CD14-positive monocyte (primary cell): Measurements from ENCODE around the gene FARP1. TPM values are rescaled to one million over a fixed set of nuclear protein-coding genes. Genes with fewer than 3 reads are reported as not detected.

ENCODE experiments used
- DNase-seq, 3 donors: peaks; one replicate each; pipeline ENCODE4 v3.0.0-alpha.2; 2011 to 2022
- H2AFZ ChIP-seq: 2 replicates; pipeline ENCODE4 v1.6.0; 2012; ENCODE audit warnings: mild to moderate bottlenecking, low read depth, low read length, inconsistent platforms; ENCODE audit not compliant: insufficient read depth, poor library complexity, severe bottlenecking
- H3K27ac ChIP-seq, 2 donors: 1 replicate in 1 of 2; 2 replicates in 1 of 2; pipeline ENCODE4 v1.5.1; 2012 to 2013; ENCODE audit warnings: low read length in 2 of 2, control low read depth in 1 of 2, inconsistent platforms in 1 of 2, low read depth in 1 of 2, mild to moderate bottlenecking in 1 of 2
- H3K27me3 ChIP-seq, 2 donors: one replicate each; pipeline versions ENCODE4 v1.6.0 to v1.6.1; 2011 to 2013; ENCODE audit warnings: low read length in 2 of 2; ENCODE audit not compliant: control insufficient read depth in 2 of 2, insufficient read depth in 2 of 2
- H3K36me3 ChIP-seq, 2 donors: replicated peaks in 1 of 2; 1 replicate in 1 of 2; 2 replicates in 1 of 2; pipeline versions ENCODE4 v1.5.1 to v1.6.1; 2012 to 2013; ENCODE audit warnings: low read length in 2 of 2, control low read depth in 1 of 2, inconsistent platforms in 1 of 2, mild to moderate bottlenecking in 1 of 2; ENCODE audit not compliant: insufficient read depth in 2 of 2, control insufficient read depth in 1 of 2
- H3K4me1 ChIP-seq, 2 donors: 1 replicate in 1 of 2; 2 replicates in 1 of 2; pipeline versions ENCODE4 v1.5.1 to v1.6.1; 2012 to 2013; ENCODE audit warnings: low read length in 2 of 2, control low read depth in 1 of 2, inconsistent platforms in 1 of 2, mild to moderate bottlenecking in 1 of 2, moderate library complexity in 1 of 2; ENCODE audit not compliant: insufficient read depth in 2 of 2, control insufficient read depth in 1 of 2
- H3K4me2 ChIP-seq: replicated peaks from 2 replicates; pipeline ENCODE3; 2012; ENCODE audit warnings: low read length, moderate library complexity, mild to moderate bottlenecking; ENCODE audit not compliant: poor library complexity, severe bottlenecking; ENCODE audit errors: extremely low read depth
- H3K4me3 ChIP-seq, 3 experiments: fragments of 200-600 bp in 1 of 3; sonication (generic) in 1 of 3; replicated peaks in 1 of 3; 1 replicate in 2 of 3; 2 replicates in 1 of 3; pipeline ENCODE4 v1.5.1; 2011 to 2013; ENCODE audit warnings: low read length in 3 of 3, mild to moderate bottlenecking in 3 of 3, control low read depth in 2 of 3, low read depth in 2 of 3, inconsistent platforms in 1 of 3, moderate library complexity in 1 of 3
- H3K79me2 ChIP-seq: 2 replicates; pipeline ENCODE4 v1.6.0; 2012; ENCODE audit warnings: mild to moderate bottlenecking, control low read depth, inconsistent platforms, low read length, moderate library complexity; ENCODE audit not compliant: insufficient read depth
- H3K9ac ChIP-seq: 2 replicates; pipeline ENCODE4 v1.6.0; 2017; ENCODE audit warnings: low read length, mild to moderate bottlenecking; ENCODE audit not compliant: insufficient read depth, poor library complexity, severe bottlenecking
- H3K9me3 ChIP-seq, 2 donors: replicated peaks in 1 of 2; 1 replicate in 1 of 2; 2 replicates in 1 of 2; pipeline versions ENCODE4 v1.5.1 to v1.6.1; 2012 to 2013; ENCODE audit warnings: low read length in 2 of 2, control low read depth in 1 of 2; ENCODE audit not compliant: control insufficient read depth in 1 of 2, insufficient read depth in 1 of 2
- H4K20me1 ChIP-seq: 2 replicates; pipeline ENCODE4 v1.6.0; 2012; ENCODE audit warnings: mild to moderate bottlenecking, low read length, control low read depth, moderate library complexity; ENCODE audit not compliant: insufficient read depth
- H3K27ac Mint-ChIP-seq, 7 donors: one replicate each; pipeline ENCODE4 v1.8.0; 2020; ENCODE audit warnings: mild to moderate bottlenecking in 7 of 7, mixed read lengths in 7 of 7, moderate library complexity in 6 of 7, inconsistent platforms in 2 of 7
- H3K27me3 Mint-ChIP-seq, 3 donors: one replicate each; pipeline ENCODE4 v1.8.0; 2021 to 2022; ENCODE audit warnings: low read depth in 3 of 3, mild to moderate bottlenecking in 3 of 3, mixed read lengths in 3 of 3, moderate library complexity in 3 of 3, inconsistent platforms in 1 of 3
- H3K36me3 Mint-ChIP-seq, 2 donors: one replicate each; pipeline ENCODE4 v1.8.0; 2020; ENCODE audit warnings: mixed read lengths in 2 of 2, inconsistent platforms in 1 of 2, mild to moderate bottlenecking in 1 of 2
- H3K4me1 Mint-ChIP-seq: one replicate; pipeline ENCODE4 v1.8.0; 2020; ENCODE audit warnings: mild to moderate bottlenecking, mixed read lengths
- H3K4me3 Mint-ChIP-seq, 2 donors: one replicate each; pipeline ENCODE4 v1.8.0; 2020; ENCODE audit warnings: mild to moderate bottlenecking in 2 of 2, mixed read lengths in 2 of 2, moderate library complexity in 1 of 2
- H3K9me3 Mint-ChIP-seq, 7 donors: one replicate each; pipeline ENCODE4 v1.8.0; 2020 to 2022; ENCODE audit warnings: mixed read lengths in 7 of 7, mild to moderate bottlenecking in 6 of 7, moderate library complexity in 6 of 7, inconsistent platforms in 2 of 7
- WGBS: methylation state at CpG from one replicate; pipeline ENCODE4 v1.1.5; 2013; ENCODE audit warnings: missing lambda C conversion rate; ENCODE audit not compliant: insufficient coverage; 5-methylcytosine and 5-hydroxymethylcytosine counted together
- intact Hi-C, 2 donors: fragments of 100-400 bp; cut with micrococcal nuclease; formaldehyde crosslinking; loops; one replicate each; pipeline versions ENCODE4 v1.15.0 to v1.15.1; 2023
- polyA plus RNA-seq, 3 donors: library from polyadenylated mRNA; depleted of rRNA in 1 of 3; unstranded in 2 of 3; stranded (reverse) in 1 of 3; fragments of 300-500 nt in 2 of 3; fragments of >200 nt in 1 of 3; fragmentation: Illumina TruSeq in 2 of 3; gene quantifications; 1 replicate in 2 of 3; 2 replicates in 1 of 3; pipeline ENCODE4 v1.2.3, GENCODE V29; 2012 to 2021
- TF ChIP-seq, protein P1 (sequence below): fragments of 200-600 bp; IDR thresholded peaks from one replicate; pipeline ENCODE4 v1.8.0; 2022; ENCODE audit warnings: antibody characterized with exemption, mild to moderate bottlenecking

The FARP1 gene
- polyA plus RNA-seq, 3 donors = 0.01 to 0.16 (median 0.12) TPM

DNA sequence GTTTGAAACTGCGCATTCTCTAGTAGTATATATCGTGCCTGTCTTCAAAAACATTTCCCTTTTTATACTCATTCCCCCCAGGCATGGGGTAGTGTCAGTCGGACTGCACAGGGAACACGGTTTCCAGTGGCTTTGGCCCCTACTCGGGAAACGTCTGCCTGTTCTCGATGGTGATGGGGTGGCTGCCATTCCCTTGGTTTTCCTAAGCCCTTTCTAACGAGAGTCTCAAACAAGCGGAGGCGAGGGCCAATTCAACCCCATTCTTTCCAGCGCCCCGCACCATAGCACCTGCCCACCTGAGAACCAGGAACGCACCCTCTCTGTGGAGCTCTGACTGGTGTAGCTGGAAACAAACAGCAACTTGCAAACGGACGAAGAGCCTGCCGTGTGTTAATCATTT, 306.4 kb downstream of the FARP1 start:
- no peaks in the 10 kb centered on the region for H3K79me2 ChIP-seq
- no peak overlapping the region for H3K4me2 ChIP-seq
- no peak overlapping the region for H3K9ac ChIP-seq
- intact Hi-C loops = loop anchor here (5.0 to 10.0 kb wide), 3 partner anchors 203 to 396 kb away; no protein-coding TSS in a partner anchor
- H3K27ac Mint-ChIP-seq = peak overlapping the region in 1 of 7 donors; percentile 18
- 96% methylated on average over 12 of the region's 16 CpGs for WGBS
- H2AFZ ChIP-seq = no peak overlapping the region
- H3K27me3 Mint-ChIP-seq = peaks cover 0 to 3% (median 0%) of the 10 kb centered on the region in 3 donors
- H3K9me3 ChIP-seq = no peaks in the 10 kb centered on the region
- H3K9me3 Mint-ChIP-seq = no peaks in the 10 kb centered on the region
- peaks cover 6% of the 10 kb centered on the region for H3K4me1 Mint-ChIP-seq
- peaks cover 25 to 66% of the 10 kb centered on the region in 2 donors for H3K36me3 ChIP-seq
- H3K27me3 ChIP-seq = no peaks in the 10 kb centered on the region
- H3K36me3 Mint-ChIP-seq = peaks cover 57 to 61% of the 10 kb centered on the region in 2 donors
- TF ChIP-seq, protein P1, sequence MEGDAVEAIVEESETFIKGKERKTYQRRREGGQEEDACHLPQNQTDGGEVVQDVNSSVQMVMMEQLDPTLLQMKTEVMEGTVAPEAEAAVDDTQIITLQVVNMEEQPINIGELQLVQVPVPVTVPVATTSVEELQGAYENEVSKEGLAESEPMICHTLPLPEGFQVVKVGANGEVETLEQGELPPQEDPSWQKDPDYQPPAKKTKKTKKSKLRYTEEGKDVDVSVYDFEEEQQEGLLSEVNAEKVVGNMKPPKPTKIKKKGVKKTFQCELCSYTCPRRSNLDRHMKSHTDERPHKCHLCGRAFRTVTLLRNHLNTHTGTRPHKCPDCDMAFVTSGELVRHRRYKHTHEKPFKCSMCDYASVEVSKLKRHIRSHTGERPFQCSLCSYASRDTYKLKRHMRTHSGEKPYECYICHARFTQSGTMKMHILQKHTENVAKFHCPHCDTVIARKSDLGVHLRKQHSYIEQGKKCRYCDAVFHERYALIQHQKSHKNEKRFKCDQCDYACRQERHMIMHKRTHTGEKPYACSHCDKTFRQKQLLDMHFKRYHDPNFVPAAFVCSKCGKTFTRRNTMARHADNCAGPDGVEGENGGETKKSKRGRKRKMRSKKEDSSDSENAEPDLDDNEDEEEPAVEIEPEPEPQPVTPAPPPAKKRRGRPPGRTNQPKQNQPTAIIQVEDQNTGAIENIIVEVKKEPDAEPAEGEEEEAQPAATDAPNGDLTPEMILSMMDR = no peak
- peaks cover 4 to 5% of the 10 kb centered on the region in 2 donors for H3K4me1 ChIP-seq
- H3K4me3 ChIP-seq = no peak overlapping the region
- H3K4me3 Mint-ChIP-seq = no peak overlapping the region
- H3K27ac ChIP-seq = no peak overlapping the region
- peaks cover 47% of the 10 kb centered on the region for H4K20me1 ChIP-seq
- DNase-seq = no peak

- Histone ChIP-seq H2AFZ (no peak overlapping the region), H3K4me1 (peaks cover 4 to 5% of the 10 kb centered on the region in 2 donors), H3K36me3 (peaks cover 33 to 74% of the 10 kb centered on the region in 2 donors), H3K9ac (no peak overlapping the region), H3K27me3 (no peaks in the 10 kb centered on the region), H3K4me2 (no peak overlapping the region), H3K9me3 (no peaks in the 10 kb centered on the region), H3K4me3 (no peak overlapping the region), H3K27ac (no peak overlapping the region), H3K79me2 (no peaks in the 10 kb centered on the region), H4K20me1 (peaks cover 52% of the 10 kb centered on the region)
- Mint-ChIP-seq H3K4me3 (no peak overlapping the region), H3K27ac (peak overlapping the region in 1 of 7 donors; percentile 17), H3K9me3 (no peaks in the 10 kb centered on the region), H3K36me3 (peaks cover 64 to 69% of the 10 kb centered on the region in 2 donors), H3K27me3 (peaks cover 0 to 3% (median 0%) of the 10 kb centered on the region in 3 donors), H3K4me1 (peaks cover 6% of the 10 kb centered on the region)
- no peak for DNase-seq
- 100% methylated on average over 1 of the region's 1 CpG for WGBS
- intact Hi-C loops = no loop called here
- TF ChIP-seq, protein P1 = no peak
These were observed 307.1 kb downstream of the FARP1 start for GRCh38 chr13:98450026-98450425.
